HCT116 (cell line): ENCODE data around the gene MT4. TPM values are rescaled to one million over a fixed set of nuclear protein-coding genes. Genes with fewer than 3 reads are reported as not detected.

Source experiments
- ATAC-seq: fragments of 200-7000 bp; cut with Tn5 transposase; 2 replicates; pipeline ENCODE4 v1.9.1; 2020; ENCODE audit warnings: mild to moderate bottlenecking, moderate library complexity
- BruUV-seq: library from RNA; stranded (reverse); fragments of 400-500 nt; replicated peaks from 2 replicates; lab custom pipeline; 2021; lab: Mats Ljungman, UMichigan
- CTCF ChIA-PET: fragments of 300-600 bp; sonication (Branson Sonifier 250); formaldehyde crosslinking; loops from one replicate; lab custom pipeline; 2021; ENCODE audit warnings: antibody characterized with exemption; lab: Charles Lee
- POLR2A ChIA-PET: fragments of 300-600, 350-600 bp; sonication (Branson Sonifier 250); formaldehyde crosslinking; loops from one replicate; lab custom pipeline; 2021; ENCODE audit warnings: antibody characterized with exemption; lab: Charles Lee
- RAD21 ChIA-PET, 2 experiments: fragments of 300-600 bp; sonication (Branson Sonifier 250); formaldehyde crosslinking; loops; one replicate each; lab custom pipeline; 2023; ENCODE audit warnings: low total read pairs in 2 of 2; ENCODE audit not compliant: uncharacterized antibody in 2 of 2, unreplicated experiment in 2 of 2, low non-redundant PET in 1 of 2; lab: Charles Lee
- DNase-seq: peaks from one replicate; pipeline ENCODE4 v3.0.0-alpha.2; 2010; ENCODE audit warnings: low read depth, low spot score
- H2AFZ ChIP-seq: fragments of 200-600 bp; shearing (Covaris generic), sonication (generic); 2 replicates; pipeline ENCODE4 v1.6.1; 2017; ENCODE audit warnings: low read depth, mixed run types, mixed read lengths, antibody characterized with exemption, low read length; ENCODE audit not compliant: poor library complexity, severe bottlenecking
- H3K27ac ChIP-seq: 2 replicates; pipeline ENCODE4 v1.5.1; 2012; ENCODE audit warnings: low read depth, low read length
- H3K27me3 ChIP-seq: fragments of 200-600 bp; sonication (generic); 2 replicates; pipeline ENCODE4 v1.6.1; 2016; ENCODE audit warnings: mixed run types, low read length, mixed read lengths; ENCODE audit not compliant: insufficient read depth
- H3K36me3 ChIP-seq, 2 experiments: fragments of 200-500 bp in 1 of 2; fragments of 200-600 bp in 1 of 2; sonication (Bioruptor generic) in 1 of 2; sonication (generic) in 1 of 2; 2 replicates each; pipeline versions ENCODE4 v1.5.1 to v1.6.1; 2014 to 2016; ENCODE audit warnings: low read length in 2 of 2, inconsistent platforms in 1 of 2, mixed read lengths in 1 of 2, mixed run types in 1 of 2; ENCODE audit not compliant: insufficient read depth in 2 of 2, control insufficient read depth in 1 of 2
- H3K4me1 ChIP-seq, 2 experiments: fragments of 200-600 bp in 1 of 2; sonication (generic) in 1 of 2; 2 replicates each; pipeline versions ENCODE4 v1.5.1 to v1.6.1; 2012 to 2017; ENCODE audit warnings: low read length in 2 of 2, inconsistent platforms in 1 of 2, mild to moderate bottlenecking in 1 of 2, mixed read lengths in 1 of 2, mixed run types in 1 of 2, moderate library complexity in 1 of 2; ENCODE audit not compliant: insufficient read depth in 2 of 2, control insufficient read depth in 1 of 2
- H3K4me2 ChIP-seq: fragments of 200-600 bp; sonication (generic); 2 replicates; pipeline ENCODE4 v1.6.1; 2017; ENCODE audit warnings: mixed run types, low read length, mixed read lengths
- H3K4me3 ChIP-seq, 2 experiments: fragments of 200-600 bp in 1 of 2; sonication (generic) in 1 of 2; replicated peaks in 1 of 2; 2 replicates each; pipeline ENCODE4 v1.5.1; 2011 to 2016; ENCODE audit warnings: low read length in 2 of 2, control low read depth in 1 of 2, low read depth in 1 of 2, mild to moderate bottlenecking in 1 of 2, mixed read lengths in 1 of 2, mixed run types in 1 of 2
- H3K79me2 ChIP-seq: fragments of 200-600 bp; sonication (generic); 2 replicates; pipeline ENCODE4 v1.6.1; 2017; ENCODE audit warnings: mild to moderate bottlenecking, mixed run types, low read length, moderate library complexity, mixed read lengths; ENCODE audit not compliant: insufficient read depth
- H3K9ac ChIP-seq: fragments of 200-600 bp; sonication (generic); 2 replicates; pipeline ENCODE4 v1.6.1; 2016; ENCODE audit warnings: low read length, mixed read lengths
- H3K9me2 ChIP-seq: fragments of 200-600 bp; sonication (generic), shearing (Covaris generic); 2 replicates; pipeline ENCODE4 v1.6.1; 2017; ENCODE audit warnings: mixed run types, mild to moderate bottlenecking, moderate library complexity; ENCODE audit not compliant: insufficient read depth
- H3K9me3 ChIP-seq, 2 experiments: fragments of 200-500 bp in 1 of 2; fragments of 200-600 bp in 1 of 2; sonication (Bioruptor generic) in 1 of 2; sonication (generic) in 1 of 2; 2 replicates each; pipeline ENCODE4 v1.6.1; 2014 to 2017; ENCODE audit warnings: low read length in 2 of 2, mixed read lengths in 2 of 2, inconsistent platforms in 1 of 2, low read depth in 1 of 2, mild to moderate bottlenecking in 1 of 2, mixed run types in 1 of 2, moderate library complexity in 1 of 2; ENCODE audit not compliant: control insufficient read depth in 1 of 2, insufficient read depth in 1 of 2
- H4K20me1 ChIP-seq: fragments of 200-600 bp; sonication (generic), shearing (Covaris generic); 2 replicates; pipeline ENCODE4 v1.6.1; 2017; ENCODE audit warnings: mixed run types, mild to moderate bottlenecking, moderate library complexity; ENCODE audit not compliant: insufficient read depth
- ATF3 ChIP-seq: IDR thresholded peaks from 2 replicates; pipeline ENCODE4 v1.6.1; 2012
- CBX3 ChIP-seq: IDR thresholded peaks from 2 replicates; pipeline ENCODE4 v1.6.1; 2012; ENCODE audit warnings: low read depth
- POLR2AphosphoS5 ChIP-seq: IDR thresholded peaks from 2 replicates; pipeline ENCODE4 v1.6.1; 2011; ENCODE audit warnings: mild to moderate bottlenecking, low read depth, low read length, moderate library complexity
- TCF7L2 ChIP-seq: IDR thresholded peaks from 2 replicates; pipeline ENCODE4 v1.7.0; 2011; ENCODE audit warnings: borderline replicate concordance, inconsistent platforms; ENCODE audit not compliant: insufficient read depth, insufficient read length; ENCODE audit errors: extremely low read depth
- ZNF274 ChIP-seq: fragments of 200-500 bp; sonication (Bioruptor generic); IDR thresholded peaks from 2 replicates; pipeline ENCODE4 v1.6.1; 2014; ENCODE audit warnings: mild to moderate bottlenecking, low read depth, low read length, inconsistent platforms
- intact Hi-C: fragments of 100-400 bp; cut with micrococcal nuclease; formaldehyde crosslinking; loops from 2 replicates; pipeline ENCODE4 v1.10.0; 2022
- total RNA-seq: library from RNA; stranded (reverse); gene quantifications from one replicate; pipeline ENCODE4 v1.2.1, GENCODE V29; 2021; ENCODE audit not compliant: unreplicated experiment
- TF ChIP-seq, protein P1 (sequence below): IDR thresholded peaks from 2 replicates; pipeline ENCODE4 v1.6.1; 2012; ENCODE audit warnings: low read depth

Gene MT4
- total RNA-seq, 1 experiment from 2014 or later: not detected

DNA sequence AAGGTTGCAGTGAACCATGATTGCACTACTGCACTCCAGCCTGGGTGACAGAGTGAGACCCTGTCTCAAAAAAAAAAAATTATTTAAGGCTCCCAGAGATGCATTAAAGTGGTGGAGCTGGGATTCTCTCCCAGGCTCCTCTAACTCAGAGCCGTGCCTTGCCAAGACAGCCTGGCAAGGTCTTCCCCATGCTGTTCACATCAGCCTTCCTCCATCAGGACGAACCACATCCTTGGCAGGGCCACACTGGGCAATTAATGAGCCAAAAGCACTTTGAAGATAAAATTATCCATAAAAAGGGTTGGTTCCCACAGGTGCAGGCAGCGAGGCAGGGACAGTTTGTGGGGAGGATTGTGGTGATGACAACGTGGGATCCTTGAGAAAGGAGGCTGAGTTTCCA, 25.2 kb upstream of the MT4 start:
- BruUV-seq: no TSS peak
- Histone ChIP-seq H3K9me3 (no peaks in the 10 kb centered on the region), H3K27me3 (no peaks in the 10 kb centered on the region; the same call in 1 of the 2 replicates), H3K27ac (no peak overlapping the region), H3K36me3 (no peaks in the 10 kb centered on the region), H4K20me1 (no peaks in the 10 kb centered on the region), H3K9me2 (no peaks in the 10 kb centered on the region), H2AFZ (no peak overlapping the region), H3K79me2 (no peaks in the 10 kb centered on the region), H3K4me3 (no peak overlapping the region), H3K9ac (no peak overlapping the region), H3K4me2 (no peak overlapping the region), H3K4me1 (peaks cover 0 to 3% of the 10 kb centered on the region in 2 experiments; a peak in 1 of 4 replicates)
- ChIA-PET POLR2A (no interaction called here), CTCF (no interaction called here), RAD21 (no interaction called here)
- DNase-seq: no peak
- TF ChIP-seq ZNF274 (no peak), CBX3 (no peak), POLR2AphosphoS5 (no peak), ATF3 (no peak), TCF7L2 (no peak)
- TF ChIP-seq, protein P1, sequence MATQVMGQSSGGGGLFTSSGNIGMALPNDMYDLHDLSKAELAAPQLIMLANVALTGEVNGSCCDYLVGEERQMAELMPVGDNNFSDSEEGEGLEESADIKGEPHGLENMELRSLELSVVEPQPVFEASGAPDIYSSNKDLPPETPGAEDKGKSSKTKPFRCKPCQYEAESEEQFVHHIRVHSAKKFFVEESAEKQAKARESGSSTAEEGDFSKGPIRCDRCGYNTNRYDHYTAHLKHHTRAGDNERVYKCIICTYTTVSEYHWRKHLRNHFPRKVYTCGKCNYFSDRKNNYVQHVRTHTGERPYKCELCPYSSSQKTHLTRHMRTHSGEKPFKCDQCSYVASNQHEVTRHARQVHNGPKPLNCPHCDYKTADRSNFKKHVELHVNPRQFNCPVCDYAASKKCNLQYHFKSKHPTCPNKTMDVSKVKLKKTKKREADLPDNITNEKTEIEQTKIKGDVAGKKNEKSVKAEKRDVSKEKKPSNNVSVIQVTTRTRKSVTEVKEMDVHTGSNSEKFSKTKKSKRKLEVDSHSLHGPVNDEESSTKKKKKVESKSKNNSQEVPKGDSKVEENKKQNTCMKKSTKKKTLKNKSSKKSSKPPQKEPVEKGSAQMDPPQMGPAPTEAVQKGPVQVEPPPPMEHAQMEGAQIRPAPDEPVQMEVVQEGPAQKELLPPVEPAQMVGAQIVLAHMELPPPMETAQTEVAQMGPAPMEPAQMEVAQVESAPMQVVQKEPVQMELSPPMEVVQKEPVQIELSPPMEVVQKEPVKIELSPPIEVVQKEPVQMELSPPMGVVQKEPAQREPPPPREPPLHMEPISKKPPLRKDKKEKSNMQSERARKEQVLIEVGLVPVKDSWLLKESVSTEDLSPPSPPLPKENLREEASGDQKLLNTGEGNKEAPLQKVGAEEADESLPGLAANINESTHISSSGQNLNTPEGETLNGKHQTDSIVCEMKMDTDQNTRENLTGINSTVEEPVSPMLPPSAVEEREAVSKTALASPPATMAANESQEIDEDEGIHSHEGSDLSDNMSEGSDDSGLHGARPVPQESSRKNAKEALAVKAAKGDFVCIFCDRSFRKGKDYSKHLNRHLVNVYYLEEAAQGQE: no peak
- intact Hi-C loops: no loop called here
- ATAC-seq: no peak
